Measurements from ENCODE around the gene PITX1.

PITX1 gene

GRCh38 chr5:135028791-135029476 lies 5.1 kb downstream of the PITX1 start:
- no peak for DNase-seq (ENCODE audit: low read depth)

GRCh38 chr5:135027697-135028615 lies 6.1 kb downstream of the PITX1 start:
- no peak for DNase-seq (ENCODE audit: low read depth)

GRCh38 chr5:135027266-135027696 lies 6.7 kb downstream of the PITX1 start:
- no peak for DNase-seq (ENCODE audit: low read depth)

- no peak for DNase-seq (ENCODE audit: low read depth)
Observed at GRCh38 chr5:135026645-135027265, 7.3 kb downstream of the PITX1 start.

GRCh38 chr5:135025730-135026644 lies 8.0 kb downstream of the PITX1 start:
- DNase-seq (ENCODE audit: low read depth), result no peak

- DNase-seq (ENCODE audit: low read depth), result no peak
Observed at GRCh38 chr5:135024956-135025729, 8.9 kb downstream of the PITX1 start.

GRCh38 chr5:135020111-135020895 lies 13.7 kb downstream of the PITX1 start:
- no peak for DNase-seq (ENCODE audit: low read depth)

GRCh38 chr5:135019314-135019713 lies 14.7 kb downstream of the PITX1 start:
- DNase-seq (ENCODE audit: low read depth), result no peak

- no peak for DNase-seq (ENCODE audit: low read depth)
Observed at GRCh38 chr5:135018457-135018856, 15.6 kb downstream of the PITX1 start.

- no peak for DNase-seq (ENCODE audit: low read depth)
Observed at GRCh38 chr5:135016861-135017290, 17.2 kb downstream of the PITX1 start.

- DNase-seq (ENCODE audit: low read depth), result no peak
Observed at GRCh38 chr5:135015942-135016341, 18.1 kb downstream of the PITX1 start.

- DNase-seq (ENCODE audit: low read depth), result peak; percentile 20
Observed at GRCh38 chr5:135013947-135014570, 20.0 kb downstream of the PITX1 start.

GRCh38 chr5:135013445-135013844 lies 20.6 kb downstream of the PITX1 start:
- no peak for DNase-seq (ENCODE audit: low read depth)

- no peak for DNase-seq (ENCODE audit: low read depth)
Observed at GRCh38 chr5:135012951-135013391, 21.1 kb downstream of the PITX1 start.

- no peak for DNase-seq (ENCODE audit: low read depth)
Observed at GRCh38 chr5:135012033-135012588, 21.9 kb downstream of the PITX1 start.

GRCh38 chr5:135011355-135012032 lies 22.5 kb downstream of the PITX1 start:
- DNase-seq (ENCODE audit: low read depth), result no peak

GRCh38 chr5:135010502-135011354 lies 23.3 kb downstream of the PITX1 start:
- DNase-seq (ENCODE audit: low read depth), result no peak

All from EH (cell line).